ENCODE measurements around the gene KIAA1328. TPM values are rescaled to one million over a fixed set of nuclear protein-coding genes. Genes with fewer than 3 reads are reported as not detected.

KIAA1328 gene
- total and polyA plus RNA-seq, 2 donors (not counting 3 experiments of a cell fraction or from before 2014, with no cell fraction given) = 2.7 to 6.5 TPM

GRCh38 chr18:36900466-36900865 lies 71.5 kb downstream of the KIAA1328 start:
- H3K79me2 ChIP-seq (ENCODE audit: control insufficient read depth, insufficient read depth, low read length) = no peaks in the 10 kb centered on the region
- no peaks in the 10 kb centered on the region for H4K20me1 ChIP-seq (replicated peaks; ENCODE audit: control insufficient read depth, extremely low read depth, insufficient read depth, low read length)
- TF ChIP-seq FOS (IDR thresholded peaks at IDR 0.05; ENCODE audit: borderline replicate concordance, insufficient read depth, low read length) = no peak
- TF ChIP-seq POLR2A (IDR thresholded peaks at IDR 0.05; ENCODE audit: low read depth, low read length) = no peak
- TF ChIP-seq, protein P1, sequence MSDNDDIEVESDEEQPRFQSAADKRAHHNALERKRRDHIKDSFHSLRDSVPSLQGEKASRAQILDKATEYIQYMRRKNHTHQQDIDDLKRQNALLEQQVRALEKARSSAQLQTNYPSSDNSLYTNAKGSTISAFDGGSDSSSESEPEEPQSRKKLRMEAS (IDR thresholded peaks at IDR 0.05; ENCODE audit: insufficient read depth, insufficient read length) = no peak
- H3K9me1 ChIP-seq (replicated peaks; ENCODE audit: control insufficient read depth, extremely low read depth, insufficient read depth, low read length) = no peaks in the 10 kb centered on the region
- no peak overlapping the region for H3K9ac ChIP-seq (replicated peaks; ENCODE audit: extremely low read depth, insufficient read depth, low read length)
- CTCF ChIA-PET = no interaction called here
- intact Hi-C loops (cut with micrococcal nuclease) (no loop called here), dilution Hi-C loops (cut with MboI; ENCODE audit: extremely low pct_ligation_motif_present, low sequenced_read_pairs) (no loop called here)
- BruUV-seq (replicated peaks) = no TSS peak
- no peak overlapping the region for H3K4me2 ChIP-seq (ENCODE audit: insufficient read depth, low read length)
- no peak overlapping the region for H2AFZ ChIP-seq (ENCODE audit: low read depth, low read length)
- H3K27ac ChIP-seq (ENCODE audit: insufficient read depth, low read depth, low read length) = no peak overlapping the region
- FAIRE-seq (no peak), DNase-seq (ENCODE audit: low read depth, low spot score) (no peak)
- no peak overlapping the region for H3K4me3 ChIP-seq (replicated peaks in 1 of 3; ENCODE audit: insufficient read depth in 1 of 3, low read depth in 1 of 3, low read length in 3 of 3)
- POLR2A ChIA-PET = no interaction called here
- H3K4me1 ChIP-seq (ENCODE audit: control insufficient read depth, extremely low read depth, insufficient read depth, low read length) = peaks cover 7% of the 10 kb centered on the region
- no peaks in the 10 kb centered on the region for H3K9me3 ChIP-seq (replicated peaks; ENCODE audit: control insufficient read depth, insufficient read depth, low read length)
- H3K27me3 ChIP-seq (ENCODE audit: control insufficient read depth in 2 of 2, insufficient read depth in 2 of 2, low read length in 2 of 2) = no peaks in the 10 kb centered on the region
- no peaks in the 10 kb centered on the region for H3K36me3 ChIP-seq (ENCODE audit: control insufficient read depth in 2 of 2, extremely low read depth in 1 of 2, insufficient read depth in 2 of 2, low read length in 2 of 2)

DNA sequence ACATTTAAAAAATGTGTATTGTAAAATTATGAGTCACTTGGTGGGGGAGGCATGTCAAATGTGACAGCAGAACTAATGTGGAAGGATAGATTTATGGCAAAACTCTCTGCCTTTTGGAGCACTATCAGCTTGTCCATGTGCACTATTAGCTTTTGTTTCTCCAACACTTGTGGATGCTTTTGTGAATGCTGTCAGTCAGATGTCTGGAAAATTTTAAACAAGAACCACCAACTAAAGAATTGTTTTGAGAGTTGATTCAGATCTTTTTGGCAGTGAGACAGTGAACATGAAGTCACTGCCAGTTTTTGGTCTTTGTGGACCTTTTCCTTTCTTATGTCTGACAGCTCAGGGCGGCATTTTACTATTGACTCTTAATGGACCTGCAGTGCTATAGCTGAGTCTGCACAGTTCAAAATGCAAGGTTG lies 72.4 kb downstream of the KIAA1328 start:
- CTCF ChIA-PET = interaction anchor here (1.1 to 1.2 kb wide), 2 partner anchors 12 to 15 kb away, joined by 4 read pairs; no protein-coding TSS in a partner anchor
- H3K79me2 ChIP-seq (ENCODE audit: control insufficient read depth, insufficient read depth, low read length) = no peaks in the 10 kb centered on the region
- peak overlapping the region; percentile 11 for H2AFZ ChIP-seq (ENCODE audit: low read depth, low read length)
- TF ChIP-seq, protein P1 (IDR thresholded peaks at IDR 0.05; ENCODE audit: insufficient read depth, insufficient read length) = no peak
- TF ChIP-seq POLR2A (IDR thresholded peaks at IDR 0.05; ENCODE audit: low read depth, low read length) (no peak), MYC (IDR thresholded peaks at IDR 0.05; ENCODE audit: low read depth, low read length) (no peak), JUN (IDR thresholded peaks at IDR 0.05; ENCODE audit: borderline replicate concordance, insufficient read depth, insufficient read length, low read depth) (no peak), FOS (IDR thresholded peaks at IDR 0.05; ENCODE audit: borderline replicate concordance, insufficient read depth, low read length) (no peak), GATA2 (IDR thresholded peaks at IDR 0.05; ENCODE audit: insufficient read depth, insufficient read length, low read depth, low read length) (no peak), EZH2 (IDR thresholded peaks at IDR 0.05; ENCODE audit: borderline replicate concordance, low read depth, low read length, severe bottlenecking) (no peak), POLR2AphosphoS5 (IDR thresholded peaks at IDR 0.05; ENCODE audit: insufficient read depth, low read depth, low read length) (no peak)
- TF ChIP-seq, protein P2, sequence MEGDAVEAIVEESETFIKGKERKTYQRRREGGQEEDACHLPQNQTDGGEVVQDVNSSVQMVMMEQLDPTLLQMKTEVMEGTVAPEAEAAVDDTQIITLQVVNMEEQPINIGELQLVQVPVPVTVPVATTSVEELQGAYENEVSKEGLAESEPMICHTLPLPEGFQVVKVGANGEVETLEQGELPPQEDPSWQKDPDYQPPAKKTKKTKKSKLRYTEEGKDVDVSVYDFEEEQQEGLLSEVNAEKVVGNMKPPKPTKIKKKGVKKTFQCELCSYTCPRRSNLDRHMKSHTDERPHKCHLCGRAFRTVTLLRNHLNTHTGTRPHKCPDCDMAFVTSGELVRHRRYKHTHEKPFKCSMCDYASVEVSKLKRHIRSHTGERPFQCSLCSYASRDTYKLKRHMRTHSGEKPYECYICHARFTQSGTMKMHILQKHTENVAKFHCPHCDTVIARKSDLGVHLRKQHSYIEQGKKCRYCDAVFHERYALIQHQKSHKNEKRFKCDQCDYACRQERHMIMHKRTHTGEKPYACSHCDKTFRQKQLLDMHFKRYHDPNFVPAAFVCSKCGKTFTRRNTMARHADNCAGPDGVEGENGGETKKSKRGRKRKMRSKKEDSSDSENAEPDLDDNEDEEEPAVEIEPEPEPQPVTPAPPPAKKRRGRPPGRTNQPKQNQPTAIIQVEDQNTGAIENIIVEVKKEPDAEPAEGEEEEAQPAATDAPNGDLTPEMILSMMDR (IDR thresholded peaks at IDR 0.05; ENCODE audit: extremely low read depth in 1 of 2, insufficient read depth in 1 of 2, low read depth in 1 of 2, low read length in 2 of 2) = no peak
- H3K4me3 ChIP-seq (replicated peaks in 1 of 3; ENCODE audit: insufficient read depth in 1 of 3, low read depth in 1 of 3, low read length in 3 of 3) = no peak overlapping the region
- no TSS peak for BruUV-seq (replicated peaks)
- no peaks in the 10 kb centered on the region for H4K20me1 ChIP-seq (replicated peaks; ENCODE audit: control insufficient read depth, extremely low read depth, insufficient read depth, low read length)
- FAIRE-seq (peak; percentile 50), DNase-seq (ENCODE audit: low read depth, low spot score) (peak; percentile 80)
- peaks cover 7% of the 10 kb centered on the region for H3K4me1 ChIP-seq (ENCODE audit: control insufficient read depth, extremely low read depth, insufficient read depth, low read length)
- dilution Hi-C loops (cut with MboI; ENCODE audit: extremely low pct_ligation_motif_present, low sequenced_read_pairs) (no loop called here), intact Hi-C loops (cut with micrococcal nuclease) (no loop called here)
- POLR2A ChIA-PET = no interaction called here
- no peaks in the 10 kb centered on the region for H3K9me3 ChIP-seq (replicated peaks; ENCODE audit: control insufficient read depth, insufficient read depth, low read length)
- no peaks in the 10 kb centered on the region for H3K36me3 ChIP-seq (ENCODE audit: control insufficient read depth in 2 of 2, extremely low read depth in 1 of 2, insufficient read depth in 2 of 2, low read length in 2 of 2)
- no peak overlapping the region for H3K9ac ChIP-seq (replicated peaks; ENCODE audit: extremely low read depth, insufficient read depth, low read length)
- H3K27ac ChIP-seq (ENCODE audit: insufficient read depth, low read depth, low read length) = no peak overlapping the region
- H3K9me1 ChIP-seq (replicated peaks; ENCODE audit: control insufficient read depth, extremely low read depth, insufficient read depth, low read length) = no peaks in the 10 kb centered on the region
- peak overlapping the region; percentile 1 for H3K4me2 ChIP-seq (ENCODE audit: insufficient read depth, low read length)
- no peaks in the 10 kb centered on the region for H3K27me3 ChIP-seq (ENCODE audit: control insufficient read depth in 2 of 2, insufficient read depth in 2 of 2, low read length in 2 of 2)
